GM12872 (cell line): Measurements from ENCODE around the gene POU6F2.

Experiments
- TF ChIP-seq, protein P1 (sequence below): IDR thresholded peaks from 3 replicates; pipeline ENCODE4 v1.5.1; 2011; ENCODE audit warnings: low read depth, mild to moderate bottlenecking, low read length, moderate library complexity; ENCODE audit not compliant: insufficient read depth

POU6F2 gene

DNA sequence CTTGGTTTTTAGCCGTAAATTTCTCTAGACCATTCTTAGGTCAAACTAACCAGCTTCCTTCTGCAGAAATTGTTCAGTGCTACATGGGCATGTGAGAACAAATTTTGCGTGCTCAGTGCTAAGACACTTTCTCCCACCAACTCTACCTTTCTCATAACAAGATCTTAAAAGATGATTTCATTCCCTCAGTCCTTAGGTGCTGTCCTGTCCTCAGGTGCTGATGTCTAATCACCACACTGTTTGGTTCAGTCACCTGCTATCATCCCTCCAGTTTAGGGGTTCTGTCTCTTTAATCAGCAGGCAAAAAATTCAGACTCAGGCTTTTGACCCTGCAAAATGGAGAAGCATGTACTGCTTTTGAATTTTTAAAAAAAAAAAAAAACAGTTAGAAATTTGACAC, 361.0 kb downstream of the POU6F2 start:
- TF ChIP-seq, protein P1, sequence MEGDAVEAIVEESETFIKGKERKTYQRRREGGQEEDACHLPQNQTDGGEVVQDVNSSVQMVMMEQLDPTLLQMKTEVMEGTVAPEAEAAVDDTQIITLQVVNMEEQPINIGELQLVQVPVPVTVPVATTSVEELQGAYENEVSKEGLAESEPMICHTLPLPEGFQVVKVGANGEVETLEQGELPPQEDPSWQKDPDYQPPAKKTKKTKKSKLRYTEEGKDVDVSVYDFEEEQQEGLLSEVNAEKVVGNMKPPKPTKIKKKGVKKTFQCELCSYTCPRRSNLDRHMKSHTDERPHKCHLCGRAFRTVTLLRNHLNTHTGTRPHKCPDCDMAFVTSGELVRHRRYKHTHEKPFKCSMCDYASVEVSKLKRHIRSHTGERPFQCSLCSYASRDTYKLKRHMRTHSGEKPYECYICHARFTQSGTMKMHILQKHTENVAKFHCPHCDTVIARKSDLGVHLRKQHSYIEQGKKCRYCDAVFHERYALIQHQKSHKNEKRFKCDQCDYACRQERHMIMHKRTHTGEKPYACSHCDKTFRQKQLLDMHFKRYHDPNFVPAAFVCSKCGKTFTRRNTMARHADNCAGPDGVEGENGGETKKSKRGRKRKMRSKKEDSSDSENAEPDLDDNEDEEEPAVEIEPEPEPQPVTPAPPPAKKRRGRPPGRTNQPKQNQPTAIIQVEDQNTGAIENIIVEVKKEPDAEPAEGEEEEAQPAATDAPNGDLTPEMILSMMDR = no peak

DNA sequence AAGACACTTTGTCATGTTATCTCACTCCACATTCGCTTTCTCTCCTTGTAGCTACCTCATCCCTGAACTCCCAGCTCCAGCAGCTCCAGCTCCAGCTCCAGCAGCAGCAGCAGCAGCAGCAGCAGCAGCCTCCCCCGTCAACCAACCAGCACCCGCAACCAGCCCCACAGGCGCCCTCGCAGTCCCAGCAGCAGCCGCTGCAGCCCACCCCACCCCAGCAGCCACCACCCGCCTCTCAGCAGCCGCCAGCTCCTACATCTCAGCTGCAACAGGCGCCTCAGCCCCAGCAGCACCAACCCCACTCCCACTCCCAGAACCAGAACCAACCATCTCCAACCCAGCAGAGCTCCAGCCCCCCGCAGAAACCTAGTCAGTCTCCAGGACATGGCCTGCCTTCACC, 361.9 kb downstream of the POU6F2 start:
- TF ChIP-seq, protein P1 = no peak

DNA sequence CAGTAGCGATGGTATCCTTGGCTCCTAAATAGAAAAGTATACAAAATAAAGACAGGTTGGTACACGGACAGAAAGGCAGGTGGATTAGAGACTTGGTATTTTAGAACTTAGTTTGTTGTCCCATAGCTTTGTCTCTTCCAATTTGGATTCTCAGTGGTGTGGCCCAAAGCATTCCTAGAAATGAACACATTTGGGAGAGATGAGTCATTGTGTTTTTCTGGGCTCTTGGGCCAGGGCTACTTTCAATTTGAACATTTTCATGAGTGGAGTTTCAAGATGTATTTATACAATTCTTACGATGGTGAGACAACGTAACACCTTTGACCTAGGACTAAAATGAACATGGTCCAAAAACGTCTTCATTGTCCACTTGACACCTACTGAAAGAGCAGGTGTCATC, 363.4 kb downstream of the POU6F2 start:
- TF ChIP-seq, protein P1 = no peak

DNA sequence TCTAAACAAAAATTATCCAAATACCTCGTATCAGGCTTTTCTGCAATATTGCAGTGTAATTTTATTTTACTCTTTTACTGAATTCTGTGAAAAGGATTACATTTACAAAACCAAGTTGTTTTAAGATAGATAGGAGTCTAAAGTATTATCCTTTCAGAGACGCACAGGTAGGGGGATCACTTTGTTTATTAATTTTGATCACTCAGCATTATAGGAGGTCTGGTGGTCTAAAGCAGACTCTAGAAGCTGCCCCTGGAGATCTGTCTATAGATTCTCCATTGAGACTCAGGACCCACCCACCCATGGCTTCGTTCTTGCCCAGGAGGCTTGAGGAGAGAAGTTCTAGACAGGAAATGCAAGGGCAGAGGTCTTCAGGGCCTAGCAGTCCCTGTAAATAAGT, 365.1 kb downstream of the POU6F2 start:
- TF ChIP-seq, protein P1 = no peak

DNA sequence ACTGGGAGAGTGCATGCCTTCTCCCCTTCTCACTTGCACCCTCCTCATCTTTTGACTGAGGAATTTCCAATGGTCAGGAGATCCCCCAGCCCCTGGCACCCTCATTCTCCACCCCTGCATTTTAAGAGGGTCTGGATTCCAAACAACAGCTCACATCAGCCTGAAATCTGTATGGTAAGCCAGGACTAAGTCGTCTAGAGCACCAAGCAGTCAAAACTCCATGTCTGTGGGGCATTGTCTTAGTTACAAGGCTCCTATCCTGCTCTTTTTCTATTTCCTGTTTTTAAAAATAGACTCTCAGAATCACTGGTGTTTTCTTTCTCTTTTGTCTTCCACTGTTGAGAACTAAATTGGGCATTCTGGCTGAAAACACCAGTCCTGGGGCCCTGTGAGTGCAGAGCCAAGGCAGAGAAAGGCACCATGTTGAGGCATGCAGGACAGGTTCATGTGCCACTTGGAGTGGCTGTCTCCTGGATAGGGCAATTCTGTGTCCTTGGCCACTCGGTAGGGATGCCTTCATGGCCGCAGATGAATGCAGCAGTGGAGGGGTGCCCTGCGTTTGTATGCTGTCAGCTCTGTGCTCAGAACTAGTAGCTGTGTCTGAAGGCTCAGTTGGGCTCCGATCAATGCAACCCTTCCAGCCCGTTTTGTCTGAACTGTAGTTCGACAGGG, 371.9 kb downstream of the POU6F2 start:
- TF ChIP-seq, protein P1 = no peak

DNA sequence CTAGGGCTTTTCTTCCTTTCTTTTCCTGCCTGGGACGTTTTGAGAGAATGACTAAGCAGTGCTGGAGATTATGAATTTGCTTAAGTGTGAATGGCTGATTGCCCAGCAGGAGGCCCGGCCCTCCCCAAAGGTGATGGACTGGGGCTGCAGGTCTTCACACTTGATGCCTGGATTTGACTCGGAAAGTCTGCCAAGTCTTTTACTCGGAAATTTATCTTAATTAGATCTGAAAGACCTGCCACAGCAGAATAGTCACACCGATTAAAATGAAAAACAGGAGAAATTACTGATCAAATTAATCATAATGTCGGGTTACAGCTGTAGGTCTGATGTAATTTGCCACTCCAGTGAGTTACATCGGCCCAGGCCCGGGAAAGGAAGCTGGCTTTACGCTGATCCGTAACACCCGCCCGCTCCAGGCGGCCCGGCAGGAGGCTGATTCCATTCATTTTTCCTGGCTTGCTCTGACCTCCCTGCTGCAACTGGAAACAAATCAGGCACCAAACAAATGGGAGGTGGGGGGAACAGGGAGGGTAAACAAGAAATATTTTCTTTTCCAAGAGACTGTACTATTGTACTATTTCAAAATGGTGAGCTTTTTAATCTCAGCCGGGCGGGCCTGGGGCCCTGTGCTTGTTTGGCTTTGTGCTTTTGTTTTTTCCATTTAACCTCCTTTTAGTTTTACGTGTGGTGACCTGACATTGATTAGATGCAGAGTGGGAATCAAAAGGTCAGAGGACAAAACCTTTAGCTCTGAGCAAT, 376.1 kb downstream of the POU6F2 start:
- TF ChIP-seq, protein P1 = no peak

DNA sequence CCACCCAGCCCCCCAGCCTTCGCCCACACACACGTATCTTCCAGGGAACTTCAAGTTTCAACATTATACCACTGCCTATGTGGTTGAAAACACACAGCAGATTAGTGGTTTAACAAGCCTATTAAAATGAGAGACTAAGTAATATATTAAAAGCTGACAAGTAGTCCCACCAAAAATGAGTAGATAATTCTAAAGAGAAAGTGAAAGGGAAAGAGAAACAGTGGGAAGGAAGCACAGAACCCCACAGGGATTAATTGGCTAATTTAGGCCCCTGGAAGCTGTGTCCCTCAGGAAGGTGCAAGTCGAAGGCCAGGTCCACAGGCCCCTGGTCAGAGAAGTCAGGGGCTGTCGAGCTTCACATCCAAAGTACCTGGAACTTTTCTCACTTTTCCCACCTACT, 378.0 kb downstream of the POU6F2 start:
- TF ChIP-seq, protein P1 = no peak
